ENCODE results near the gene STAT5A. TPM values are rescaled to one million over a fixed set of nuclear protein-coding genes. Genes with fewer than 3 reads are reported as not detected.

STAT5A gene
- polyA plus RNA-seq, 1 of the 3 experiments (the other 2 are of a cell fraction), result 2.3 TPM

DNA sequence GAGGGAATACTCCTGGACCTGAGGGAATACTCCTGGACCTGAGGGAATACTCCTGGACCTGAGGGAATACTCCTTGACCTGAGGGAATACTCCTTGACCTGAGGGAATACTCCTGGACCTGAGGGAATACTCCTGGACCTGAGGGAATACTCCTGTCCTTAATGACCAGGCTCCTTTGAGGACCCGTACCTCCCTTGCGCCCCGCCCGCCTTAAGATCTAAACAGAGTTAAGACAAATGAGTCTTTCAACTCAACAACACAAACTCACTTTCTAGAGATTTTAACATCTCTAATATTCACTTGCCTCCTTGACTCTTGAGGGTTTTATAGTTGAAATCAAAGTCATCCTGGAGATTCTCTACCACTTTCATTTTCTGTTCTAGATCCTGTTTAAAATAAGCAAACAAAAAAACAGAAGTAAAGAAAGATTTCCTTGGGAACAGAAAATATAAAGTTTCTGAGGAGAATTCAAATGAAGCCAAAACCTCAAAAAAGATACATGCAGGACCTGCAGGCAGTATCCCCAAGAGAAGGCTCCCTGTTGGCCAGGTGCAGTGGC lies 50.2 kb downstream of the STAT5A start:
- no peak for DNase-seq
- TF ChIP-seq GATA2 (CRISPR knock-in tag; IDR thresholded peaks at IDR 0.05) (no peak), TAF1 (IDR thresholded peaks at IDR 0.05; ENCODE audit: borderline replicate concordance, low read depth, low read length) (no peak), RAD21 (IDR thresholded peaks at IDR 0.05; ENCODE audit: low read length) (no peak)
- Histone ChIP-seq H3K9me2 (no peaks in the 10 kb centered on the region), H3F3A (replicated peaks; ENCODE audit: insufficient read depth) (peaks cover 19% of the 10 kb centered on the region), H3K79me2 (ENCODE audit: insufficient read depth) (peaks cover 3% of the 10 kb centered on the region), H3K27me3 (ENCODE audit: insufficient read depth) (no peaks in the 10 kb centered on the region), H3K4me3 (ENCODE audit: low read depth in 2 of 2, low read length in 1 of 2) (no peak overlapping the region), H3K9me3 (no peaks in the 10 kb centered on the region), H3K36me3 (replicated peaks in 1 of 2; ENCODE audit: control insufficient read depth in 1 of 2, insufficient read depth in 2 of 2, low read length in 1 of 2) (peaks cover 39 to 51% of the 10 kb centered on the region in 2 experiments), H3K9ac (no peak overlapping the region), H3K4me1 (ENCODE audit: control insufficient read depth in 1 of 2, insufficient read depth in 2 of 2, low read depth in 1 of 2, low read length in 1 of 2) (no peaks in the 10 kb centered on the region), H3K4me2 (no peak overlapping the region), H4K20me1 (ENCODE audit: insufficient read depth) (no peaks in the 10 kb centered on the region; the same call in 1 of the 2 replicates), H3K27ac (ENCODE audit: low read depth in 2 of 2, low read length in 1 of 2) (no peak overlapping the region), H2AFZ (ENCODE audit: low read depth) (no peak overlapping the region)
- WGBS (ENCODE audit: low lambda C conversion rate), result 100% methylated on average over 4 of the region's 4 CpGs
- ChIA-PET POLR2A (no interaction called here), CTCF (interaction anchor here (0.6 to 1.0 kb wide), 3 partner anchors 15 to 629 kb away, joined by 3 to 6 read pairs (median 3); no protein-coding TSS in a partner anchor)

DNA sequence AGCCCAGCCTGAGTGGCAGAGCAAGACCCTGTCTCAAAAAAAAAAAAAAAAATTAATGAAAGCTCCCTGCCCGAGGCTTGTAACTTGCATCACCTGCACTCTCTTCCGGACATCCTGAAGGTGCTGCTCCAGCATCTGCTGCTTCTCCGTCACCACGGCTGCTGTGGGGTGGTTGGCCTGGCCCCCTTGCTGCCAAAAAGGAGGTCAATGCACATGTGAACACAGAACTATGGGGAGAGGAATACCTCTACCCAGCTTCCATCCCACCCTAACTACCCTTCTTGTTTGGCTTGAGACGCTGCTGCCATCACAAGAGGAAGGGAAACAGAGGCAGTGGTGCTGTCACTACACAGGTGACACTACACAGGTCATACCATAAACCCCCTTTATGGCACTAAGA lies 50.9 kb downstream of the STAT5A start:
- no peak overlapping the region for H3K4me2 ChIP-seq
- H3K4me3 ChIP-seq (ENCODE audit: low read depth in 2 of 2, low read length in 1 of 2), result no peak overlapping the region
- H3K9me3 ChIP-seq, result no peaks in the 10 kb centered on the region
- CTCF ChIA-PET, result interaction anchor here (0.6 to 1.0 kb wide), 3 partner anchors 16 to 630 kb away, joined by 3 to 6 read pairs (median 3); no protein-coding TSS in a partner anchor
- TF ChIP-seq MEF2A (IDR thresholded peaks at IDR 0.05; ENCODE audit: borderline replicate concordance, low read depth), result no peak
- no peak for TF ChIP-seq TEAD4 (IDR thresholded peaks at IDR 0.05; ENCODE audit: borderline replicate concordance, insufficient read depth)
- no peak for TF ChIP-seq SMC3 (IDR thresholded peaks at IDR 0.05; ENCODE audit: low read depth, low read length)
- TF ChIP-seq MXI1 (IDR thresholded peaks at IDR 0.05; ENCODE audit: low read depth, low read length), result no peak
- no peak for TF ChIP-seq EZH2phosphoT487 (IDR thresholded peaks at IDR 0.05; ENCODE audit: borderline replicate concordance, low read depth)
- TF ChIP-seq, protein P1, sequence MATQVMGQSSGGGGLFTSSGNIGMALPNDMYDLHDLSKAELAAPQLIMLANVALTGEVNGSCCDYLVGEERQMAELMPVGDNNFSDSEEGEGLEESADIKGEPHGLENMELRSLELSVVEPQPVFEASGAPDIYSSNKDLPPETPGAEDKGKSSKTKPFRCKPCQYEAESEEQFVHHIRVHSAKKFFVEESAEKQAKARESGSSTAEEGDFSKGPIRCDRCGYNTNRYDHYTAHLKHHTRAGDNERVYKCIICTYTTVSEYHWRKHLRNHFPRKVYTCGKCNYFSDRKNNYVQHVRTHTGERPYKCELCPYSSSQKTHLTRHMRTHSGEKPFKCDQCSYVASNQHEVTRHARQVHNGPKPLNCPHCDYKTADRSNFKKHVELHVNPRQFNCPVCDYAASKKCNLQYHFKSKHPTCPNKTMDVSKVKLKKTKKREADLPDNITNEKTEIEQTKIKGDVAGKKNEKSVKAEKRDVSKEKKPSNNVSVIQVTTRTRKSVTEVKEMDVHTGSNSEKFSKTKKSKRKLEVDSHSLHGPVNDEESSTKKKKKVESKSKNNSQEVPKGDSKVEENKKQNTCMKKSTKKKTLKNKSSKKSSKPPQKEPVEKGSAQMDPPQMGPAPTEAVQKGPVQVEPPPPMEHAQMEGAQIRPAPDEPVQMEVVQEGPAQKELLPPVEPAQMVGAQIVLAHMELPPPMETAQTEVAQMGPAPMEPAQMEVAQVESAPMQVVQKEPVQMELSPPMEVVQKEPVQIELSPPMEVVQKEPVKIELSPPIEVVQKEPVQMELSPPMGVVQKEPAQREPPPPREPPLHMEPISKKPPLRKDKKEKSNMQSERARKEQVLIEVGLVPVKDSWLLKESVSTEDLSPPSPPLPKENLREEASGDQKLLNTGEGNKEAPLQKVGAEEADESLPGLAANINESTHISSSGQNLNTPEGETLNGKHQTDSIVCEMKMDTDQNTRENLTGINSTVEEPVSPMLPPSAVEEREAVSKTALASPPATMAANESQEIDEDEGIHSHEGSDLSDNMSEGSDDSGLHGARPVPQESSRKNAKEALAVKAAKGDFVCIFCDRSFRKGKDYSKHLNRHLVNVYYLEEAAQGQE (IDR thresholded peaks at IDR 0.05; ENCODE audit: low read depth, low read length), result no peak
- TF ChIP-seq CHD2 (IDR thresholded peaks at IDR 0.05; ENCODE audit: low read length, partially characterized antibody), result no peak
- TF ChIP-seq FOSL2 (IDR thresholded peaks at IDR 0.05; ENCODE audit: borderline replicate concordance, low read depth), result no peak
- no peak for TF ChIP-seq GABPA (IDR thresholded peaks at IDR 0.05; ENCODE audit: low read depth)
- no peak for TF ChIP-seq NFIC (IDR thresholded peaks at IDR 0.05; ENCODE audit: borderline replicate concordance)
- TF ChIP-seq TCF12 (IDR thresholded peaks at IDR 0.05), result no peak
- TF ChIP-seq EP300 (IDR thresholded peaks at IDR 0.05; ENCODE audit: borderline replicate concordance in 1 of 2, low read depth in 1 of 2, low read length in 1 of 2), result no peak
- no peak for TF ChIP-seq NRF1 (IDR thresholded peaks at IDR 0.05; ENCODE audit: low read depth, low read length)
- TF ChIP-seq TAF1 (IDR thresholded peaks at IDR 0.05; ENCODE audit: borderline replicate concordance, low read depth, low read length), result no peak
- TF ChIP-seq RAD21 (IDR thresholded peaks at IDR 0.05; ENCODE audit: low read length), result no peak
- H3F3A ChIP-seq (replicated peaks; ENCODE audit: insufficient read depth), result peaks cover 14% of the 10 kb centered on the region
- H3K9me2 ChIP-seq, result no peaks in the 10 kb centered on the region
- no peaks in the 10 kb centered on the region for H3K27me3 ChIP-seq (ENCODE audit: insufficient read depth)
- 95% methylated on average over 5 of the region's 5 CpGs for WGBS (ENCODE audit: low lambda C conversion rate)
- peaks cover 39 to 52% of the 10 kb centered on the region in 2 experiments for H3K36me3 ChIP-seq (replicated peaks in 1 of 2; ENCODE audit: control insufficient read depth in 1 of 2, insufficient read depth in 2 of 2, low read length in 1 of 2)
- H3K4me1 ChIP-seq (ENCODE audit: control insufficient read depth in 1 of 2, insufficient read depth in 2 of 2, low read depth in 1 of 2, low read length in 1 of 2), result no peaks in the 10 kb centered on the region
- no peak for DNase-seq
- H4K20me1 ChIP-seq (ENCODE audit: insufficient read depth), result no peaks in the 10 kb centered on the region; the same call in 1 of the 2 replicates
- H3K27ac ChIP-seq (ENCODE audit: low read depth in 2 of 2, low read length in 1 of 2), result no peak overlapping the region
- H3K9ac ChIP-seq, result no peak overlapping the region
- H3K79me2 ChIP-seq (ENCODE audit: insufficient read depth), result peaks cover 6% of the 10 kb centered on the region
- POLR2A ChIA-PET, result no interaction called here
- H2AFZ ChIP-seq (ENCODE audit: low read depth), result no peak overlapping the region
